T-helper 22 cell (primary cell): ENCODE results near the gene MARK3.
"Not testable (repeated sequence)": the region's sequence is repeated elsewhere in the genome, so short reads cannot be mapped to it uniquely, and the experiment has no call there.

Experiments
- DNase-seq: peaks from one replicate; pipeline ENCODE4 v3.0.0-alpha.2; 2020; ENCODE audit warnings: low read depth

The MARK3 gene

DNA sequence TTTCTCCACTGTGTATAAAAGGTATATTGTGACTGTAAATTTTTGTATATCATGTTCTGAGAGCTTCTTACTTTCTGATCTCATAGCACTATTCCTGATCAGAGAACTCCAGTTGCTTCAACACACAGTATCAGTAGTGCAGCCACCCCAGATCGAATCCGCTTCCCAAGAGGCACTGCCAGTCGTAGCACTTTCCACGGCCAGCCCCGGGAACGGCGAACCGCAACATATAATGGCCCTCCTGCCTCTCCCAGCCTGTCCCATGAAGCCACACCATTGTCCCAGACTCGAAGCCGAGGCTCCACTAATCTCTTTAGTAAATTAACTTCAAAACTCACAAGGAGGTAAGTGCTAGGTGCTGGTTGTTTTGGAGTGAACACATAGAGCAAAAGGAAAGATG, 106.5 kb downstream of the MARK3 start:
- DNase-seq = no peak

- DNase-seq = no peak
These were observed 107.1 kb downstream of the MARK3 start for GRCh38 chr14:103492156-103492925.

GRCh38 chr14:103495854-103496253, 110.6 kb downstream of the MARK3 start:
- DNase-seq = no peak

GRCh38 chr14:103496776-103497175, 111.6 kb downstream of the MARK3 start:
- no peak for DNase-seq

- no peak for DNase-seq
These were observed 114.5 kb downstream of the MARK3 start for GRCh38 chr14:103499709-103500108.

DNA sequence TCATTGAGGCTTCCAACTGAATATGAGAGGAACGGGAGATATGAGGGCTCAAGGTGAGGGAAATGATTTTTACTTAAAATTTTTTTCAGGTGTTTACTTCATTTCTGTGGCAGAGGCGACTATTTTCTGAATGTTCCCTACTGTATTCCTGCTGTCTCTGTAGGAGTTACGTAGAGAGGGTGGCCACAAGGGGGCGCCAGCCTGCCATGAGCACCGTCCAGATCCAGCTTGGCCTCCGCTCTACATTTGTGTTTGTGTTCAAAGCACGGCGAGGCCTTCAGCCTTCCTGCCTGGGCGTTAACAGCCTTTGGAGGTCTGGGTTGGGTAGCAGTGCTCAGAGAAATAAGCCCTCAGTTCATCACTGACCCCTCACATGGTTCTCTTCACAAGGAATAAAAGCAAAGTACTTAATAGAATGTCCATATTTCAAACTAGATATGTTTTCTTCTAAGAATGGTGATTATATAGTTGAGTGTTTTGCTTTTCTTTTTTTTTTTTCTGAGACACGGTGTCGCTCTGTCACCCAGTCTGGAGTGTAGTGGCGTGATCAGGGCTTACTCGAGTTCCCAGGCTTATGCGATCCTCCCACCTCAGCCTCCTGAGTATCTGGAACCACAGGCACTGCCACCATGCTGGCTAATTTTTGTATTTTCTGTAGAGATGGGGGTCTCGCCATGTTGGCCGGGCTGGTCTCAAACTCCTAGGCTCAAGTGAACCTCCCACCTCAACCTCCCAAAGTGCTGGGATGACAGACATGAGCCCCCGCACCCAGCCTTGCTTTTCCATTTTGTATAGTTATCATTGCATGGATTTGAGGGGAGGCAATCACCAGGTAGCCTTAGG, 115.2 kb downstream of the MARK3 start:
- DNase-seq = peak; percentile 44

DNA sequence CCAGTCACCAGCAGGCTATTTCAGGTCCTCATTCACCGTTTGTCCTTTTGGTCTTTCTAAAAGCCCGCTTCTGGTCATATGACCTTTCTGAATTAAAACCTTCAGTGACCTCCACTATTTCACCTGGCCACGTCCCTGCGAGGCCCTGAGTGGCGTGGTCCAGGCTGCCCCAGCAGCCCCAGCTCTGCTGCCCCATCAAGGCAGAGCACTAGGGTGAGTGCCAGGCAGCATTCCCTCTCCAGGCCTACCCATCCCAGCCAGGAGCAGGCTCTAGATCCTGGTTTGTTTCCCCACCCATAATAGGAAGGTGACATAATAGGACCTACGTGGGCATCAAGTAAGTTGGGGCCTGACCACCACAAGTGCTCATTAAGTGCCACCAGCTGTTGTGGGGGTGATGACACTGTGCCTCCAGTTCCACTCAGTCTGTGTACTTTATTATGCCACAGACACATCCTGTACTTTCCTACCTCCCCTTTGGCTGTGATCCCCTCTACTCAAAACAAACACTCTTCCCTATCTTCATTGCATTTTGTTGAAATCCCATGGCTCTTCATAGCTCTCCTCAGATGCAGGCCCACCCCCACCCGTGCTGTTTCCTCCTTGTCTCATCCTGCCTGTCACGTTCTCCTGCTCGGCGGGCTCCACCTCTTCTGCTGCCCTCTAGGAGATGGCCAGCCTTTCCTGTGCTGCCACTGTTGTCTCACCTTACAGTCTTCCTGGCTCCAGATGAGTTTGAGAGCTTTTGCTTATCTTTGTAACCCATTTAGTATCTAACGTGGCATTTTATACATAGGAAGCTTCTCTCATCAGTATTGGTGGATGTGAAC, 116.0 kb downstream of the MARK3 start:
- DNase-seq = no peak

- DNase-seq = no peak
These were observed 116.9 kb downstream of the MARK3 start for GRCh38 chr14:103501921-103502669.

GRCh38 chr14:103502877-103503276, 117.7 kb downstream of the MARK3 start:
- no peak for DNase-seq

DNA sequence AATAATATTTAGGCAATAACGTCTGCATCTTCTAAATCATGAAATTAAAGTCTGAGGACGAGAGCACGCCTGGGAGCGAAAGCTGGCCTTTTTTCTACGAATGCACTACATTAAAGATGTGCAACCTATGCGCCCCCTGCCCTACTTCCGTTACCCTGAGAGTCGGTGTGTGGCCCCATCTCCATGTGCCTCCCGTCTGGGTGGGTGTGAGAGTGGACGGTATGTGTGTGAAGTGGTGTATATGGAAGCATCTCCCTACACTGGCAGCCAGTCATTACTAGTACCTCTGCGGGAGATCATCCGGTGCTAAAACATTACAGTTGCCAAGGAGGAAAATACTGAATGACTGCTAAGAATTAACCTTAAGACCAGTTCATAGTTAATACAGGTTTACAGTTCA, 118.1 kb downstream of the MARK3 start:
- no peak for DNase-seq

DNA sequence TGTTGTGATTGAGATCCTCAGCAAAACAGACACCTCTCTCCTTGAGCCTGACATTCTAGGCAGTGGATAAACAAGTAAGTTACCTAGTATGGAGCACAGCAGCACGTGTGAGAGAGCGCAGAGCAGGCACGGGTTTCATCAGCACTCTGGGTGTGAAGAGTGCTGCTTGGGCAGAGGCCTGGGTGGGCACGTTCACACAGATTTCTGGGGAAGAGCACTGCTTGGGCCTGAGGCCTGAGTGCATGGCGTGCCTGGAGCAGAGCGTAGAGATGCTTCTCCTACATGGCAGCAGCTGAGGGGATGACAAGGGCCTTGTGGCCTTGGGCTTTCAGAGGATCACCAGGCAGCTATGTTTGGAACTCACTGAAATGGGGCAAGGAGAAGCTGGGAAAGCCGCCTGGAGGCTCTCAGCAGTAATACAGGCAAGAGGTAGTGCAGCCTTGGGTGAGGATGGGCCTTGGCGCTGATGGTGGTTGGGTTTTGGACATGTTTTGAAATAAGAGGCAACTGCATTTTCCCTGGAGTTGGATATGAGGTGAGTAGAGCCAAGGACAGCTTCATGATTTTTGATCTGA, 119.9 kb downstream of the MARK3 start:
- no peak for DNase-seq

- no peak for DNase-seq
These were observed 122.5 kb downstream of the MARK3 start for GRCh38 chr14:103507751-103508150.

DNA sequence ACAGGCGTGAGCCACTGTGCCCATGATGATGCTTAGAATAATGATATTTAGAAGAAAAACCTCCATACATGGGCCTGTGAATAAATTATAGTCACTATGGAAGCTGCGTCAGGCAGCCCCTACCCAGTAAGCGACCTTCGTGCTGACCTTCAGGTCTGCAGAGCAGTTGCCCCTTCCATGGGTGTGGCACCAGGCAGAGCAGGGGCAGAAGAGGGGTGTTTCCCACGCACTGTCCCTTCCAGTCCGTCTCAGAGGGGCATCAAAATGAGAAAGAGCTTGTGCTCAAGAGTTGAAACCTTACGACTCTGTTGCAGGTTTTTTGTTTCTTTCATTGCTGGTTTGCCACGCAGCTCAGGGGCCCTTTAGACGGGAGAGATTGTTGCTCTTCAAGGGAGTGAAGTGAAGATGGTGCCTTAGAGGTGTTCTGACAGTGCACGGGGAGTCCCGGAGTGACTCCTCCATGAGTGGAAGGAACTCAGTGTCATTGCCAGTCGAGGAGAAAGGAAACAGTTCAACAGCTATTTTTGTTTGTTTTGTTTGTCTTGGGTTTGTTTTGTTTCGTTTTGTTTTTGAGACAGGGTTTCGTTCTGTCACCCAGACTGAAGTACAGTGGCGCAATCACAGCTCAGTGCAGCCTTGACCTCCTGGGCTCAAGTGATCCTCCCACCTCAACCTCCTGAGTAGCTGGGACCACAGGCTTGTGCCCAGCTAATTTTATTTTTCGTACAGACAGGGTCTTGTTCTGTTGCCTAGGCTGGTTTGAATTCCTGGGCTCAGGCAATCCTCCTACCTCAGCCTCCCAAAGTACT, 123.5 kb downstream of the MARK3 start:
- no peak for DNase-seq

DNA sequence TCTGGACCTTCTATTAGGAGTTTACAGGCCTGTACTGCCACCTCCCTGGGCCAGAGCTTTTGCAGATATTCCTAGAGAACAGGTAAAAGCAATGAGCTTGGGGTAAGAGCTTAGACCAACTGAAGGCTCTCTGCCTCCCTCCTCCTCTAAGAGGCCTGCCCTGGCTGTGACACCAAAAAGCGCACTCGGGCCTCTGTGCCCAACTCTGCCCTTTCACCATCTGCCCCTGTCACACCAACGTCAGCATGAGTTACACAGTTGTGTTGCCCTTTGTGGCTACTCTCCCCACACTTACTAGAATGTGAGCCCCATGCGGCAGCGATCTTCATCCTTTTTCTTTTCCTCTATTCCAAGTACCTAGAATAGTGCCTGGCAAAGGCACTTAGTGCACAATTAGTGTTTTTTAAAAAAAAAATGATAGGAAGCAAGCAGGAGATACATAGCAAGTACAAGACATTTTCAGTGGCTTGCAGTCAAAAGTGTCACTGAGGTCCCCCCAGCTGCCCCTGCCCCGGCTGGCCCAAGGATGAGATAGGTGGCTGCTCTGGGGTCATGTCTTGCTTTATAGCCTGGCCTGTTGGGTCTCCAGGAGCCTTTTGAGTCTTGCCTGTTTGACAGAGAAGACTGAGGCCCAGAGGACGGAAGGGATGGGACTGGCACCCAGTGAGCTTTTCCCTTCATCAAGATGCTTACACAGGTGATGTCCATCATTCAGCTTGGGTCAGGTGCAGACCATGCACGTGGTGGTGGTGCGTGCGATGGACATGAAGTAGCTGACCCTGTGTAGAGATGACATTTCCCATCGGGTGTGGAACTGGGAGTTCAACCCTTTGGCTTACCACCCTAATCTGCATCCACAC, 124.9 kb downstream of the MARK3 start:
- no peak for DNase-seq

DNA sequence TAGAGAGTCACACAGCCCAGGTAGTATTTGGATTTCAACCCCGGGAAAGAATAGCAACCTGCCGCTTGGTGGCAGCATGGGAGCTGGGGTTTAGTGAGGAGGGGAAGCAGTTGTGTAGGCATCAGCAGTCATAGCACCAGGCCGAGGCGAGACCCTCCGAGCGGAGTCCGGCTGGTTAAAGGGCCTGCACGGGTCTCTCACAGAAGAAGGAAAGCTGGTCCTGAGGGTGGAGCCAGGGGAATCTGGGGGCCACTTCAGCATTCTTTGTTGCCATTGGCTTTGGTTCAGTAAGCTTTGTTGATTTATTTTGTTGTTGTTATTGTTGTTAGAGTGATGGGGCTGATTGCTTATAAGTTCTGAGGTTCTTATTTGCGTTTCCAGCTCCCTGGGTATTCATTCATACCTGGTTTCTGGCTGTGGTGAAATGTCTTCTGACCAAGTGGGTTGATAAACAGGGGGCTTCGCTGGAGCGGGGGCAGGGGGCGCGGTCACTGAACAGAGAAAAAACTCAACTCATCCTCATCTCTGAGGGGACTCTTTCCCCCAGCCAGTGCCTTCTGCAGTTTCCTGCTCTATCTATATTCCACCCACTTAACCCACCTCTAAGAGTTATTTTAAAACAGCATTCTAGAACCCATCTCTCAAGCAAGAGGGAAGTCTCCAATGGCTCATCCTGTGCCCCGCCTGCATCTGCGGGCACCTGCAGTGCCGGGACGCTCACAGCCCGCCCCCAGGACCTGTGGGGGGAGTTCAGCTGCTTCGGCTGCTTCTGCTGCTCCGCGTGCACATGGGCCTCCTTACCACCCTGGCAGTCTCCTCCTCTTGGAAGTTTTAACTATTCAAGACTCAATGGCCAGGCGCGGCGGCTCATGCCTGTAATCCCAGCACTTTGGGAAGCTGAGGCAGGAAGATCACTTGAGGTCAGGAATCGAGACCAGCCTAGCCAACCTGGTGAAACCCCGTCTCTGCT, 125.8 kb downstream of the MARK3 start:
- DNase-seq = no peak

GRCh38 chr14:103512180-103512579, 127.0 kb downstream of the MARK3 start:
- not testable (repeated sequence) for DNase-seq

DNA sequence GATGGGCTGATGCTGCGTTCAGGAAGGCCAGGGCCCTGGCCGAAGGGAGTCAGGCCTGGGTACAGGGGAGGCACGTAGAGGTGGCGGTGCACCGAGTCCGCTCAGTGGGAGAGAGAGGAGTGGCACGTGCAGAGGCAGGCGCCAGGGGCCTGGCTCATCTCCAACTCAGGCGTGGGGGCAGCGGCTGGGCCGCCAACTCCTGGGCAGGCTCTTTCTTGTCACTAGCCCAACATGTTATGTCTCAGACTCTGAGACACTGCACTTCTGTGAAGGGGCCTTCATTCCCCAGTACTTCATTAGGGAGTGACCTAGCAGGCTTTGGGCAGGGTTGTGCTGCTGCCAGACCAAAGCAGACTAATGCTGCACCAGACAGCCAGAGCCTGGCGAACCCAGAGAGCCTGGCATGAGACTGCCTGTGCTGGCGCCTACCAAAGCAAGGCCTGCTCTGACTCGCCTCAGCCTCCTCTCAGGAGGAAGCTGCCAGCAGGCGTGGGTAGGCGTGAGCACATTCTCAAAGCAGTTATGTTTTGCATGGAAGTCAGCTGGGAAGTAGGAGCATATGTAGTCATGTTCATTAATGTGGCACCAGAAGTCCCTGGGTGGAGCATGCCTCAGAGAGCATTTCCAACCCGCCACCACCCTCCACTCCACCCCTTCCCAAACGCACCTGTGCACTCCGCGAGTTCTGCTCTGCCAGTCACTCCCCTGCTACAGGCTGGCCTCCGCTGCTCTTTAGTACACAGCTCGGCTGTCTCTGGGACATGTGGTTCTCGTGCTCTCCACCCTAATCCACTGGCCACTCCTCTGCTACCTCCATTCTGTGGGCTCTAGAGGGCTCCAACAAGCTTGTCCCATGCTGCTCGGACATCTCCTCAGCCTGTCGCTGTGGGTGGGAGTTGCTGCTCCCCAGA, 127.7 kb downstream of the MARK3 start:
- DNase-seq = no peak
